ENCODE data around the gene CFL1.

DNA sequence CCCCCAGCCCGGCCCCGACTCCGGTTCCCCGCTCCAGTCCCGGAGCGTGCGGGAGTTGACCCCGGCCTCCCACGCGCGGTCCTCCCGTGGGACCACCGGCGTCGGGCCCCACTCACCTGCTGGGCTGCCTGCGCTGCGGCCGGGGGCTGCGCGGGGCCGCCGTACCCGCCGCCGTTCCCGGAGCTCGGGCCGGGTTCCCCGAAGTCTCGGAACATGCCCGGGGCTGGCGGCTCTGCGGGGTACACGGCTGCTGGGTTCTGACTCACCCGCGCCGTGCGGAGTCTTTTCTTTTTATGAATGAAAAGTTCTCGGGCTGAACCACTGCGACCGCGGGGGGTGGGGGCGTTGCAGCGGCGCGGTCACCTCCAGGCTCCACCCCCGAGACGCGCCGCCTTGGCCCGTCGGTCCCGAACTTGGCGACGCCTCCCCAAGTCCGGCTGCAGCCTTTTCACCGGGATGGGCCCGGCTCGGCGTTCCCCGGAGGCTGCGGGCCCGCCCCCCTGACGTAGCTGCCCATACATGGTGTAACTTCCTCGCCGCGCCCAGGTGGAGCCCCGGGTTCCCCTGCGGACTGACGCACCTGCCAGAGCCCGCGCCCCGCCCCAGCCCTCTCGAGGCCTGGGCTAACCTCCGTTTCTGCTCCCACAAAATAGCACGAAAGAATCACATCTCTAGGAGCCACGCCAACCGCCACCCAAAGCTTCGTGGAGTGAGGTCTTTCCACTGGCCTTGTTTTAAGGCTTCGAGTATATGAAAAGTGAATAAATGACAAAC lies 42.3 kb upstream of the CFL1 start, which contains the start of gene FOSL1:
- TF ChIP-seq, protein P1, sequence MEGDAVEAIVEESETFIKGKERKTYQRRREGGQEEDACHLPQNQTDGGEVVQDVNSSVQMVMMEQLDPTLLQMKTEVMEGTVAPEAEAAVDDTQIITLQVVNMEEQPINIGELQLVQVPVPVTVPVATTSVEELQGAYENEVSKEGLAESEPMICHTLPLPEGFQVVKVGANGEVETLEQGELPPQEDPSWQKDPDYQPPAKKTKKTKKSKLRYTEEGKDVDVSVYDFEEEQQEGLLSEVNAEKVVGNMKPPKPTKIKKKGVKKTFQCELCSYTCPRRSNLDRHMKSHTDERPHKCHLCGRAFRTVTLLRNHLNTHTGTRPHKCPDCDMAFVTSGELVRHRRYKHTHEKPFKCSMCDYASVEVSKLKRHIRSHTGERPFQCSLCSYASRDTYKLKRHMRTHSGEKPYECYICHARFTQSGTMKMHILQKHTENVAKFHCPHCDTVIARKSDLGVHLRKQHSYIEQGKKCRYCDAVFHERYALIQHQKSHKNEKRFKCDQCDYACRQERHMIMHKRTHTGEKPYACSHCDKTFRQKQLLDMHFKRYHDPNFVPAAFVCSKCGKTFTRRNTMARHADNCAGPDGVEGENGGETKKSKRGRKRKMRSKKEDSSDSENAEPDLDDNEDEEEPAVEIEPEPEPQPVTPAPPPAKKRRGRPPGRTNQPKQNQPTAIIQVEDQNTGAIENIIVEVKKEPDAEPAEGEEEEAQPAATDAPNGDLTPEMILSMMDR (conservative IDR thresholded peaks at IDR 0.05 in 1 of 2, IDR thresholded peaks at IDR 0.05 in 1 of 2; ENCODE audit: low read depth in 1 of 2, low read length in 2 of 2), result no peak
- TF ChIP-seq EZH2 (IDR thresholded peaks at IDR 0.05; ENCODE audit: low read length, missing control alignments), result no peak
